Activated CD8-positive, alpha-beta memory T cell treated with anti-CD3 and anti-CD28 coated beads for 24 hours (primary cell): ENCODE data around the gene PSMD2.
"Not testable (repeated sequence)": the region's sequence is repeated elsewhere in the genome, so short reads cannot be mapped to it uniquely, and the experiment has no call there.

Source experiments
- DNase-seq: peaks from one replicate; pipeline ENCODE4 v3.0.0-alpha.2; 2020

Gene PSMD2

GRCh38 chr3:184321666-184322065 lies 22.6 kb downstream of the PSMD2 start:
- no peak for DNase-seq

GRCh38 chr3:184322731-184323487 lies 23.9 kb downstream of the PSMD2 start:
- DNase-seq: no peak

- DNase-seq: no peak
Measured at GRCh38 chr3:184323696-184324095, 24.7 kb downstream of the PSMD2 start.

GRCh38 chr3:184325269-184325668 lies 26.2 kb downstream of the PSMD2 start:
- no peak for DNase-seq

- no peak for DNase-seq
Measured at GRCh38 chr3:184325715-184326369, 26.8 kb downstream of the PSMD2 start.

GRCh38 chr3:184327171-184327570 lies 28.1 kb downstream of the PSMD2 start:
- DNase-seq: no peak

- DNase-seq: no peak
Measured at GRCh38 chr3:184328516-184328915, 29.5 kb downstream of the PSMD2 start.

GRCh38 chr3:184332370-184333090 lies 33.5 kb downstream of the PSMD2 start:
- DNase-seq: no peak

- no peak for DNase-seq
Measured at GRCh38 chr3:184333190-184333589, 34.1 kb downstream of the PSMD2 start.

- no peak for DNase-seq
Measured at GRCh38 chr3:184333700-184334099, 34.7 kb downstream of the PSMD2 start.

- DNase-seq: peak; percentile 72
Measured at GRCh38 chr3:184334470-184335158, 35.6 kb downstream of the PSMD2 start.

- DNase-seq: no peak
Measured at GRCh38 chr3:184335291-184335660, 36.2 kb downstream of the PSMD2 start.

- DNase-seq: peak; percentile 97
Measured at GRCh38 chr3:184335661-184336546, 36.9 kb downstream of the PSMD2 start.

- DNase-seq: no peak
Measured at GRCh38 chr3:184336547-184337398, 37.7 kb downstream of the PSMD2 start.

- no peak for DNase-seq
Measured at GRCh38 chr3:184337399-184337714, 38.3 kb downstream of the PSMD2 start, which contains the start of gene FAM131A. FAM131A (plus strand) TSS chr3:184337600; CDS start chr3:184337631, 31 bp downstream.

GRCh38 chr3:184337981-184338380 lies 38.9 kb downstream of the PSMD2 start:
- no peak for DNase-seq

- DNase-seq: no peak
Measured at GRCh38 chr3:184338511-184338945, 39.5 kb downstream of the PSMD2 start.

- DNase-seq: no peak
Measured at GRCh38 chr3:184339001-184339400, 40.0 kb downstream of the PSMD2 start.

GRCh38 chr3:184339451-184340135 lies 40.6 kb downstream of the PSMD2 start:
- not testable (repeated sequence) for DNase-seq

- no peak for DNase-seq
Measured at GRCh38 chr3:184341925-184342324, 42.9 kb downstream of the PSMD2 start.
